Brain microvascular endothelial cell (primary cell): ENCODE measurements around the gene KRTAP12-4.
"Not testable (repeated sequence)": the region's sequence is repeated elsewhere in the genome, so short reads cannot be mapped to it uniquely, and the experiment has no call there.

Source experiments
- DNase-seq: peaks from one replicate; pipeline ENCODE4 v3.0.0-alpha.2; 2020
- H3K27ac ChIP-seq: fragments of 250-450 bp; sonication (Bioruptor Pico); 2 replicates; pipeline ENCODE4 v1.5.1; 2020; ENCODE audit warnings: mild to moderate bottlenecking, moderate library complexity
- H3K27me3 ChIP-seq: fragments of 250-450 bp; sonication (Bioruptor Pico); replicated peaks from 2 replicates; pipeline ENCODE4 v1.5.1; 2020; ENCODE audit warnings: mild to moderate bottlenecking
- H3K36me3 ChIP-seq: fragments of 250-450 bp; sonication (Bioruptor Pico); replicated peaks from 2 replicates; pipeline ENCODE4 v1.5.1; 2020; ENCODE audit warnings: mild to moderate bottlenecking
- H3K4me3 ChIP-seq: 2 replicates; pipeline ENCODE4 v1.5.1; 2011; ENCODE audit warnings: low read depth, mild to moderate bottlenecking, control low read depth, low read length, moderate library complexity
- in situ Hi-C: cut with HindIII; loops from 2 replicates; pipeline ENCODE4 v1.10.0; 2017; ENCODE audit warnings: low sequenced_read_pairs, low pct_ligation_motif_present
- TF ChIP-seq, protein P1 (sequence below): IDR thresholded peaks from 2 replicates; pipeline ENCODE4 v1.5.1; 2011; ENCODE audit warnings: low read depth, mild to moderate bottlenecking, moderate library complexity, low read length, control low read depth, inconsistent platforms; ENCODE audit errors: missing control alignments

The KRTAP12-4 gene

GRCh38 chr21:44613386-44614155, 40.9 kb downstream of the KRTAP12-4 start:
- TF ChIP-seq, protein P1, sequence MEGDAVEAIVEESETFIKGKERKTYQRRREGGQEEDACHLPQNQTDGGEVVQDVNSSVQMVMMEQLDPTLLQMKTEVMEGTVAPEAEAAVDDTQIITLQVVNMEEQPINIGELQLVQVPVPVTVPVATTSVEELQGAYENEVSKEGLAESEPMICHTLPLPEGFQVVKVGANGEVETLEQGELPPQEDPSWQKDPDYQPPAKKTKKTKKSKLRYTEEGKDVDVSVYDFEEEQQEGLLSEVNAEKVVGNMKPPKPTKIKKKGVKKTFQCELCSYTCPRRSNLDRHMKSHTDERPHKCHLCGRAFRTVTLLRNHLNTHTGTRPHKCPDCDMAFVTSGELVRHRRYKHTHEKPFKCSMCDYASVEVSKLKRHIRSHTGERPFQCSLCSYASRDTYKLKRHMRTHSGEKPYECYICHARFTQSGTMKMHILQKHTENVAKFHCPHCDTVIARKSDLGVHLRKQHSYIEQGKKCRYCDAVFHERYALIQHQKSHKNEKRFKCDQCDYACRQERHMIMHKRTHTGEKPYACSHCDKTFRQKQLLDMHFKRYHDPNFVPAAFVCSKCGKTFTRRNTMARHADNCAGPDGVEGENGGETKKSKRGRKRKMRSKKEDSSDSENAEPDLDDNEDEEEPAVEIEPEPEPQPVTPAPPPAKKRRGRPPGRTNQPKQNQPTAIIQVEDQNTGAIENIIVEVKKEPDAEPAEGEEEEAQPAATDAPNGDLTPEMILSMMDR = no peak
- H3K36me3 ChIP-seq = no peaks in the 10 kb centered on the region
- in situ Hi-C loops = no loop called here
- no peak for DNase-seq
- H3K27ac ChIP-seq = no peak overlapping the region
- no peak overlapping the region for H3K4me3 ChIP-seq
- no peaks in the 10 kb centered on the region for H3K27me3 ChIP-seq

- Histone ChIP-seq H3K27me3 (no peaks in the 10 kb centered on the region), H3K36me3 (no peaks in the 10 kb centered on the region), H3K27ac (no peak overlapping the region), H3K4me3 (no peak overlapping the region)
- TF ChIP-seq, protein P1 = no peak
- no peak for DNase-seq
- in situ Hi-C loops = no loop called here
Measured at GRCh38 chr21:44612669-44613229, 41.7 kb downstream of the KRTAP12-4 start.

GRCh38 chr21:44612029-44612486, 42.4 kb downstream of the KRTAP12-4 start, which contains the start of gene KRTAP10-8:
Gene KRTAP10-8 (plus strand): TSS chr21:44612079. CDS start chr21:44612101, 22 bp downstream.
- H3K4me3 ChIP-seq = no peak within 1 kb of the TSS
- no peak for DNase-seq
- TF ChIP-seq, protein P1 = no peak
- in situ Hi-C loops = no loop called here
- no peaks in the 10 kb centered on the region for H3K27me3 ChIP-seq
- no peaks in the 10 kb centered on the region for H3K36me3 ChIP-seq
- H3K27ac ChIP-seq = no peak within 1 kb of the TSS

- no peak for DNase-seq
- TF ChIP-seq, protein P1 = no peak
- Histone ChIP-seq H3K27me3 (no peaks in the 10 kb centered on the region), H3K4me3 (no peak overlapping the region), H3K27ac (no peak overlapping the region), H3K36me3 (no peaks in the 10 kb centered on the region)
- in situ Hi-C loops = no loop called here
Measured at GRCh38 chr21:44611551-44611950, 42.9 kb downstream of the KRTAP12-4 start.

DNA sequence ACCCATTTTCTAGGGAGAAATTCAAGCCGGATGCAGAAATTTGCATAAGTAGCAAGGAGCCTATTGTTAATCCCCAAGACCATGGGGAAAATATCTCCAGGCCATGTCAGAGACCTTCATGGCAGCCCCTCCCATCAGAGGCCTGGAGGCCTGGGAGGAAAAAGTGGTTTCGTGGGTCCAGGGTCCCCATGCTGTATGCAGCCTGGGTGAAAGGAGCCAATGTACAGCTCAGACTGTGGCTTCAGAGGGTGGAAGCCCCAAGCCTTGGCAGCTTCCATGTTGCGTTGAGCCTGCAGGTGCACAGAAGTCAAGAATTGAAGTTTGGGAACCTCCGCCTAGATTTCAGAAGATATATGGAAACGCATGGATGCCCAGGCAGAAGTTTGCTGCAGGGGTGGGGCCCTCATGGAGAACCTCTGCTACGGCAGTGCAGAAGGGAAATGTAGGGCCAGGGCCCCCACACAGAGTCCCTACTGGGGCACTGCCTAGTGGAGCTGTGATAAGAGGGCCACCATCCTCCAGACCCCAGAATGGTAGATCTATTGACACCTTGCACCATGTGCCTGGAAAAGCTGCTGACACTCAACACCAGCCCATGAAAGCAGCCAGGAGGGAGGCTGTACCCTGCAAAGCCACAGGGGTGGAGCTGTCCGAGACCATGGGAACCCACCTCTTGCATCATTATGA, 44.2 kb downstream of the KRTAP12-4 start:
- H3K27me3 ChIP-seq, H3K36me3 ChIP-seq, H3K4me3 ChIP-seq, DNase-seq, H3K27ac ChIP-seq, in situ Hi-C loops: not testable (repeated sequence)

DNA sequence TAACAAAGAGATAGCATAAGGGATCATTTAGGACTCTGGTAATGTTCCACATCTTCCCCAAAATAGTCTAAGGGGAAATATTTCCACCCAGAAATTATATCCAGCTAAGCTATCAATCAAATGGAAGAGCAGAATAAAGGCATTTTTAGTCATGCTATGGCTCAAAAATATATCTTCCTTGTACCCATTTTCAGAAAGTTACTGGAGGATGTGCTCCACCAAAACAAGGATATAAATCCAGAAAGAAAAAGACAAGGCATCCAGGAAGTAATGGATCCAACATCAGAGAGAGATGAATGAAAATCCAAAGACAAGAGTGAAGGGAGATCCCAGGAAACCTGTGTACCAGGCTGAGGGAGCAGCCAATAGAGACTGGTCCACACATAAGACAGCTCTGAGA, 45.3 kb downstream of the KRTAP12-4 start:
- no peak for DNase-seq
- Histone ChIP-seq H3K4me3 (no peak overlapping the region), H3K36me3 (no peaks in the 10 kb centered on the region), H3K27ac (no peak overlapping the region), H3K27me3 (no peaks in the 10 kb centered on the region)
- in situ Hi-C loops = no loop called here
- TF ChIP-seq, protein P1 = no peak
